Activated CD8-positive, alpha-beta T cell treated with anti-CD3 and anti-CD28 coated beads for 36 hours (primary cell): ENCODE data around the gene NOC4L. TPM values are rescaled to one million over a fixed set of nuclear protein-coding genes. Genes with fewer than 3 reads are reported as not detected.
A peak's percentile ranks its signal among the peaks of the same experiment; 100 is the strongest.

Experiments used
- ATAC-seq: fragments of 200-7000 bp; cut with Tn5 transposase; one replicate; pipeline ENCODE4 v1.10.0; 2021; ENCODE audit warnings: mild to moderate bottlenecking, moderate library complexity
- CTCF ChIA-PET: fragments of 350-600 bp; sonication (Branson Sonifier 250); formaldehyde crosslinking; loops from one replicate; lab custom pipeline; 2021; ENCODE audit warnings: antibody characterized with exemption; lab: Charles Lee
- POLR2A ChIA-PET: fragments of 350-600 bp; sonication (Branson Sonifier 250); formaldehyde crosslinking; loops from one replicate; lab custom pipeline; 2021; ENCODE audit warnings: antibody characterized with exemption; lab: Charles Lee
- DNase-seq: peaks from one replicate; pipeline ENCODE4 v3.0.0-alpha.2; 2020
- H3K27ac Mint-ChIP-seq: one replicate; pipeline ENCODE4 v1.8.0; 2021; ENCODE audit warnings: mild to moderate bottlenecking, mixed read lengths
- H3K27me3 Mint-ChIP-seq: one replicate; pipeline ENCODE4 v1.8.0; 2021; ENCODE audit warnings: mixed read lengths
- H3K36me3 Mint-ChIP-seq: one replicate; pipeline ENCODE4 v1.8.0; 2021; ENCODE audit warnings: low read depth, mixed read lengths
- H3K4me1 Mint-ChIP-seq: one replicate; pipeline ENCODE4 v1.8.0; 2021; ENCODE audit warnings: low read depth, mixed read lengths
- H3K4me3 Mint-ChIP-seq: one replicate; pipeline ENCODE4 v1.8.0; 2021; ENCODE audit warnings: mild to moderate bottlenecking, moderate library complexity, mixed read lengths
- H3K9me3 Mint-ChIP-seq: one replicate; pipeline ENCODE4 v1.8.0; 2021; ENCODE audit warnings: mixed read lengths
- intact Hi-C: fragments of 100-400 bp; cut with micrococcal nuclease; formaldehyde crosslinking; loops from one replicate; pipeline ENCODE4 v1.10.0; 2022
- total RNA-seq, 2 experiments: library from RNA; stranded (reverse); gene quantifications; one replicate each; pipeline ENCODE4 v1.2.3, GENCODE V29; 2021
- TF ChIP-seq, protein P1 (sequence below): fragments of 200-600 bp; IDR thresholded peaks from one replicate; pipeline ENCODE4 v1.8.0; 2022; ENCODE audit warnings: antibody characterized with exemption, mild to moderate bottlenecking

The NOC4L gene
- total RNA-seq, 2 experiments from 2014 or later, result 35.6 to 41.2 TPM

DNA sequence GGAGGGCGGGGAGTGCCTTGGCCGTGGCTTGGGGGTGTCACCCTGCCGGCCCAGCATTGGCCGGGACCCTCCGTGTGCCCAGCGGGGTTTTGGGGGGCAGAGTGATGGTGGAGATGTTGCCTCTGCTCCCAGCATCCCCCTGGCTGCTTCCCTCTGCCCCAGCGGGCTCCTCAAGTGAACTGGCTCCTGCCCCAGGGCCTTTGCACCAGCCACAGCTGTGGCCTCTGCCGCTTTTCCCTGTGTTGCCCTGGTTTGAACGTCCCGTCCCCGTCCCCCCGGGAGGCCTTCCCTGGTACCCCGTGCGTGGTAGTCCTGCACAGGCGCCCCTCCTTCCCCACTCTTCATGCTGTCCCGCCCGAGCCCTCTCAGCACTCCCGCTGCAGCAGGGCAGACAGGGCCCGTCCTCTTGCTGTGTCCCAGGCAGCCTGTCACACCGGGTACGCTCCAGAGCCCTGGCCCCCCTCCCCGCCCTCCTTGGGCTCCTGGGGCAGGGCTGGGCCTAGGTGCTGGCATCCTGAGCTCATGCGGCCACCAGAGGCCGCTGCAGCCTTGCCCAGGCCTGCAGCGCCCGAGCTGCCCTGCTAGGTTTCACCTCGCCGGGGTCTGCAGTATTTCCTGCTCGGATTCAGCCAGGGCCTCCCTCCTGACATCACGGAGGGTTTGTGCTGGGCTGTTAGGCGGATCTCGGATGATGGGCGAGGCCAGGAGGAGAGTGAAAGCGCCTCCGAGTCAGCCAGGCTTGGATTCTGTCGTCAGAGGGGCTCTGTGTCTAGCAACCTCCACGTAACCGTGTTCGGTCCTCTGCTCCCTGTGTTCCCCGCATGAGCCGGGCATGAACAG, 9.5 kb downstream of the NOC4L start:
- intact Hi-C loops, result loop anchor here (5.0 kb wide), 1 partner anchor 69 kb away; no protein-coding TSS in a partner anchor
- no peaks in the 10 kb centered on the region for H3K4me1 Mint-ChIP-seq
- ChIA-PET POLR2A (interaction anchor here (0.8 kb wide), 1 partner anchor 11 kb away, joined by 3 read pairs; no protein-coding TSS in a partner anchor), CTCF (interaction anchor here (0.7 to 1.1 kb wide), 26 partner anchors 9 to 464 kb away, joined by 3 to 23 read pairs (median 3); partner anchors contain the start of gene NOC4L)
- peak; percentile 79 for DNase-seq
- peaks cover 1% of the 10 kb centered on the region for H3K36me3 Mint-ChIP-seq
- H3K4me3 Mint-ChIP-seq, result no peak overlapping the region
- TF ChIP-seq, protein P1, sequence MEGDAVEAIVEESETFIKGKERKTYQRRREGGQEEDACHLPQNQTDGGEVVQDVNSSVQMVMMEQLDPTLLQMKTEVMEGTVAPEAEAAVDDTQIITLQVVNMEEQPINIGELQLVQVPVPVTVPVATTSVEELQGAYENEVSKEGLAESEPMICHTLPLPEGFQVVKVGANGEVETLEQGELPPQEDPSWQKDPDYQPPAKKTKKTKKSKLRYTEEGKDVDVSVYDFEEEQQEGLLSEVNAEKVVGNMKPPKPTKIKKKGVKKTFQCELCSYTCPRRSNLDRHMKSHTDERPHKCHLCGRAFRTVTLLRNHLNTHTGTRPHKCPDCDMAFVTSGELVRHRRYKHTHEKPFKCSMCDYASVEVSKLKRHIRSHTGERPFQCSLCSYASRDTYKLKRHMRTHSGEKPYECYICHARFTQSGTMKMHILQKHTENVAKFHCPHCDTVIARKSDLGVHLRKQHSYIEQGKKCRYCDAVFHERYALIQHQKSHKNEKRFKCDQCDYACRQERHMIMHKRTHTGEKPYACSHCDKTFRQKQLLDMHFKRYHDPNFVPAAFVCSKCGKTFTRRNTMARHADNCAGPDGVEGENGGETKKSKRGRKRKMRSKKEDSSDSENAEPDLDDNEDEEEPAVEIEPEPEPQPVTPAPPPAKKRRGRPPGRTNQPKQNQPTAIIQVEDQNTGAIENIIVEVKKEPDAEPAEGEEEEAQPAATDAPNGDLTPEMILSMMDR, result peak; percentile 84
- no peaks in the 10 kb centered on the region for H3K9me3 Mint-ChIP-seq
- peak; percentile 89 for ATAC-seq
- no peaks in the 10 kb centered on the region for H3K27me3 Mint-ChIP-seq
- H3K27ac Mint-ChIP-seq, result no peak overlapping the region

DNA sequence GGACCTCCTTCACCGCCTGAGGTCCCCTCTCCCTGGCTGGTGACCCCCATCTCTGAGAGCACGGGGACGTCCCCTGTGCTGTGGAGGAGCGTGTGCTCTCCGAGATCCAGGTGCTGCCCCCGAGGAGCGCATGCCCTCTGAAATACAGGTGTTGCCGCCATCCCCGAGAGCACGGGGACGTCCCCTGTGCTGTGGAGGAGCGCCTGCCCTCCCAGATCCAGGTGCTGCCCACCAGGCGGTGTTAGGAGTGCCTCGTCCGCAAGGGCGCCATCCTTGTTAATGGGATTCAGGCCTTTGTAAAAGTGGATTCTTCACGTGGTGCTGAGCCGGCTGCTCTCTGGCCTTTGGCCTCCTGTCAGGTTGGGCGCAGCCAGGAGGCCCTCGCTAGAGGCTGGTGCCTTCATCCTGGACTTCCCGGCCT, 10.1 kb downstream of the NOC4L start:
- intact Hi-C loops, result loop anchor here (5.0 kb wide), 1 partner anchor 68 kb away; no protein-coding TSS in a partner anchor
- Mint-ChIP-seq H3K27me3 (no peaks in the 10 kb centered on the region), H3K9me3 (no peaks in the 10 kb centered on the region), H3K4me3 (no peak overlapping the region), H3K27ac (no peak overlapping the region), H3K36me3 (peaks cover 1% of the 10 kb centered on the region), H3K4me1 (no peaks in the 10 kb centered on the region)
- POLR2A ChIA-PET, result no interaction called here
- ATAC-seq (peak; percentile 6), DNase-seq (no peak)
- TF ChIP-seq, protein P1, result no peak
- CTCF ChIA-PET, result interaction anchor here (0.9 to 1.5 kb wide), 24 partner anchors 8 to 463 kb away, joined by 3 to 23 read pairs (median 3); partner anchors contain the start of gene NOC4L

DNA sequence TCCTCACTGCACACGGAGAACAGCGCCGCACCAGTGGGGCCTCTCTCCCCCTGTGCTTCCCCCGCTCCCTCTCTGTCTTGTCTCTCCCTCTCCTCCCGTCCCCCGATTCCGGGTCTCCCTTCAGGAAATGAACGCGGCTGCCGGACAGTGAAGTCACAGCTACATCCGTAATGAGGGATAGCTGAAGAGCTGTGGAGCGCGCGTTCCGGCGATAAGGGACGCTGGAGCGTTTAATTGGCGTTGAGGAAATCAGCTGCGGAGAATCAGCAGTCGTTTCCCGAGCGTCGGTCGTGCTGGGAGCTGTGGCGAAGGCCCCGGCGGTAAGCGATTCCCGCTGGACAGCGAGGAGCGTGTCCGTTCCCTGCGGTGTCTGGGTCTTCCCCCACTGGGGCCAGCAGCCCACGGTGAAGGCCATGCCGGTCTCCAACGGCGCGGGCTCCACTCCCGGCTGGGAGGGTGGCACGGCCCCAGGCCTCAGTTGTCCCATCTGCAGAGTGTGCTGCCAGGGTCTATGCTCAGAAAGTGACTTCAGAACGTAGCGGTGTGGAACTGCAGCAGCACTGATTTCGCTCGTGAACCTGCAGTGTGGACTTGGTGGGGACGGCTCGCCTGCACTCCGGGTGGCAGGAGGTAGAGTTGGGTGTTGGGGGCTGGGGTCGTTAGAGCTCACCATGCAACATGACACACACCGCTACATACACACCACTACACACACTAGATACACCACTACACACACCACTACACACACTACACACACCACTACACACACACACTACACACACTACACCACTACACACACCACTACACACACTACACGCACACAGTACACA, 10.9 kb downstream of the NOC4L start:
- DNase-seq (no peak), ATAC-seq (peak; percentile 25)
- H3K4me1 Mint-ChIP-seq, result no peaks in the 10 kb centered on the region
- intact Hi-C loops, result loop anchor here (5.0 kb wide), 1 partner anchor 67 kb away; no protein-coding TSS in a partner anchor
- no peak overlapping the region for H3K27ac Mint-ChIP-seq
- POLR2A ChIA-PET, result no interaction called here
- H3K36me3 Mint-ChIP-seq, result peaks cover 1% of the 10 kb centered on the region
- CTCF ChIA-PET, result interaction anchor here (0.6 to 1.5 kb wide), 4 partner anchors 29 to 259 kb away, joined by 3 to 5 read pairs (median 3); no protein-coding TSS in a partner anchor
- no peaks in the 10 kb centered on the region for H3K27me3 Mint-ChIP-seq
- no peak overlapping the region for H3K4me3 Mint-ChIP-seq
- TF ChIP-seq, protein P1, result no peak
- no peaks in the 10 kb centered on the region for H3K9me3 Mint-ChIP-seq

DNA sequence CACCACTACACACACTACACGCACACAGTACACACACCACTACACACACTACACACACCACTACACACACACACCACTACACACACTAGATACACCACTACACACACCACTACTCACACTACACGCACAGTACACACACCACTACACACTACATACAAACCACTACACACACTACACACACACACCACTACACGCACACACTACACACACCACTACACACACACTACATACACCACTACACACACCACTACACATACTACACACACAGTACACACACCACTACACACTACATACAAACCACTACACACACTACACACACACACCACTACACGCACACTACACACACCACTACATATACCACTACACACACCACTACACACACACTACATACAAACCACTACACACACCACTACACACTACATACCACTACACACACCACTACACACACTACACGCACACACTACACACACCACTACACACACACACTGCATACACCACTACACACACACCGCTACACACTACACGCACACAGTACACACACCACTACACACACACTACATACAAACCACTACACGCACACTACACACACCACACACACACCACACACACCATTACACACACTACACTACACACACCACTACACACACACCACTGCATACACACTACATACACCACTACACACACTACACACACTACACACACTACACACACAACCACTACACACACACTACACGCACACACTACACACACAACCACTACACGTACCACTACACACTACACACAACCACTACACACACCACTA, 11.7 kb downstream of the NOC4L start:
- intact Hi-C loops, result no loop called here
- Mint-ChIP-seq H3K27ac (no peak overlapping the region), H3K9me3 (no peaks in the 10 kb centered on the region), H3K4me1 (no peaks in the 10 kb centered on the region), H3K4me3 (no peak overlapping the region), H3K36me3 (peaks cover 1% of the 10 kb centered on the region), H3K27me3 (no peaks in the 10 kb centered on the region)
- ChIA-PET POLR2A (no interaction called here), CTCF (interaction anchor here (1.0 to 1.5 kb wide), 3 partner anchors 30 to 258 kb away, joined by 3 to 5 read pairs (median 3); no protein-coding TSS in a partner anchor)
- DNase-seq (no peak), ATAC-seq (no peak)
- TF ChIP-seq, protein P1, result no peak
